ENCODE data around the gene APOL2.
A peak's percentile ranks its signal among the peaks of the same experiment; 100 is the strongest.
"Not testable (repeated sequence)": the region's sequence is repeated elsewhere in the genome, so short reads cannot be mapped to it uniquely, and the experiment has no call there.

The APOL2 gene

GRCh38 chr22:36193577-36193976 is 45.8 kb downstream of the APOL2 start:
- no peak for DNase-seq (ENCODE audit: low spot score in 2 of 2)
- Mint-ChIP-seq H3K9me3 (no peaks in the 10 kb centered on the region), H3K36me3 (peaks cover 5% of the 10 kb centered on the region), H3K4me1 (peaks cover 27% of the 10 kb centered on the region), H3K4me3 (no peak overlapping the region), H3K27ac (peak overlapping the region; percentile 54)
- ATAC-seq, result no peak

- Mint-ChIP-seq H3K27ac (peak overlapping the region; percentile 54), H3K4me1 (peaks cover 23% of the 10 kb centered on the region), H3K9me3 (no peaks in the 10 kb centered on the region), H3K36me3 (peaks cover 1% of the 10 kb centered on the region), H3K4me3 (no peak overlapping the region)
- DNase-seq (ENCODE audit: low spot score in 2 of 2) (no peak), ATAC-seq (no peak)
Measured at GRCh38 chr22:36193171-36193570, 46.2 kb downstream of the APOL2 start.

DNA sequence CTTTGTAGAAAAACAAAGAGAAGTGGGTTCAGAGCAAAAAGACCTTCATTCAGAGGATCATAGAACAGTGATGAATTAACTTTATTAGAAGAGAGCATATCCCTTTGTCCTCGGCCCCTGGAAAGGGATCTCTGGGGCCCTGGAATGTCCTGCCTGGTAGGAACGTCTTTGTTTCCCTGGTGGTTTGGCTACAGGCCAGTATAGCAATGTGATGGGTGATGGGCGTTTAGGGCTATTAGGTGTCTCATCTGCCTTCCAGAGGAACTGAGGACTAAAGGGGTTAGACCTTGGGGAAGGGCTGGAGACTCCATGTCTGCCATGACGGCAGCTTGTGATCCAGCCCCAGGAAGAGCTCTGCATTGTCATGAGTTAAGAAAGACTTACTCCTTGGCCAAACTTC is 46.8 kb downstream of the APOL2 start:
- ATAC-seq, result no peak
- Mint-ChIP-seq H3K9me3 (no peaks in the 10 kb centered on the region), H3K27ac (no peak overlapping the region)

GRCh38 chr22:36191106-36191836 is 48.1 kb downstream of the APOL2 start:
- Mint-ChIP-seq H3K4me3 (no peak overlapping the region), H3K9me3 (no peaks in the 10 kb centered on the region), H3K27ac (no peak overlapping the region), H3K4me1 (peaks cover 9% of the 10 kb centered on the region), H3K36me3 (no peaks in the 10 kb centered on the region)
- DNase-seq (ENCODE audit: low spot score in 2 of 2) (no peak), ATAC-seq (no peak)

More for the DNA sequence above, 46.8 kb downstream of the APOL2 start:
- no peak for DNase-seq (ENCODE audit: low spot score in 2 of 2)
- Mint-ChIP-seq H3K4me1 (peaks cover 16% of the 10 kb centered on the region), H3K4me3 (no peak overlapping the region), H3K36me3 (no peaks in the 10 kb centered on the region)

DNA sequence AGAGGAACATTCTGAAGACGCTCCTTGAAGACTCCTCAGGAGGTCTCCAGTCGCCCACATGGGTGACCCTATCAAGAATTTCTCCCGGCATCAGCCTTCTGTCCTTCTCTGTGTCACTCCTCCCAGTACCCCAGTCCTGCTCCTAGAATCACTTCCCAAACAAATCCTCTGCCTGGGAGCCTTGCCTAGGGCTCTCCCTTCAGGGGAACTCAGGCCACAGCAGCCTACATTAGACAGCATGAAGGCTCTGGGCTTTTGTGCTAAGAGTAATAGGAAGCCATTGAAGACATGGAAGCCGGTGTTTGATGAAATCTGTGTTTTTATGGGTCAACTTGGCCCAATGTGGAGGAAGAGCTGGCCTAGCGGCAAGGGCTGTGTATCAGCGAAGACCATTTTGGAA is 51.5 kb downstream of the APOL2 start:
- DNase-seq (ENCODE audit: low spot score in 2 of 2); H3K27ac Mint-ChIP-seq; ATAC-seq; H3K4me1 Mint-ChIP-seq; H3K9me3 Mint-ChIP-seq; H3K36me3 Mint-ChIP-seq; H3K4me3 Mint-ChIP-seq: not testable (repeated sequence)

GRCh38 chr22:36185828-36186624 is 53.3 kb downstream of the APOL2 start:
- H3K27ac Mint-ChIP-seq, result no peak overlapping the region

DNA sequence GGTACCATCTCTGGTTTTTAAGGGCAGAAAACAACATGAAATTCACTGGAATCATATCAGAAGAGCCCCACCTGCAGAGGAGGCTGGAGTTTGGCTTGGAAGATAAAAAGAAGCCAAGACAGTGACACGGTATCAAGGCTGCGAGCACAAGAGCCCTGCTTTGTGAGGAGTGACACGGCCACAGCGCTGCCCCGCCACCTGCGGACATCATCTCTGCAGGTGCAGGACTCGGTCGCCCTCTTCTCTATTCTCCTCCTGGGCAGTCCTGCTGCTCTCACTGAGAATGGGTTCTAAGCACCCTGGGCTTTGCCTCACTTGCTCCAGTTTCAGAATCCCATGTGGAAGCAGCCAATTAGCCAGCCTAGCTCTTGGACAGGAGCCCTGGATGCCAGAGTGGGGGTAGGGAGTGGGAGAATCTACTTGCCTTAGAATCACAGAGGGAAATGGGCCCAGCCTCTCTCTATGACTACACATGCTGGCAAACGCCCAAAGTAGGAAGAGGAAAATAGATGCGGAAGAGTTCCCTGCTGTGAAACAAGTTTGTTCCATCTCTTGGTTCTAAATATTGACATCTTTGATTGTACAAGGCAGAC is 54.8 kb downstream of the APOL2 start:
- Mint-ChIP-seq H3K9me3 (no peaks in the 10 kb centered on the region), H3K36me3 (no peaks in the 10 kb centered on the region), H3K4me1 (no peaks in the 10 kb centered on the region), H3K4me3 (no peak overlapping the region), H3K27ac (peak overlapping the region; percentile 54)
- DNase-seq (ENCODE audit: low spot score in 2 of 2) (no peak), ATAC-seq (no peak)

More at GRCh38 chr22:36185828-36186624, 53.3 kb downstream of the APOL2 start:
- ATAC-seq, result no peak
- H3K9me3 Mint-ChIP-seq, result no peaks in the 10 kb centered on the region
- no peak overlapping the region for H3K4me3 Mint-ChIP-seq
- no peak for DNase-seq (ENCODE audit: low spot score in 2 of 2)
- no peaks in the 10 kb centered on the region for H3K36me3 Mint-ChIP-seq
- no peaks in the 10 kb centered on the region for H3K4me1 Mint-ChIP-seq

- Mint-ChIP-seq H3K9me3 (no peaks in the 10 kb centered on the region), H3K4me1 (no peaks in the 10 kb centered on the region), H3K4me3 (no peak overlapping the region), H3K27ac (no peak overlapping the region), H3K36me3 (no peaks in the 10 kb centered on the region)
- ATAC-seq (no peak), DNase-seq (ENCODE audit: low spot score in 2 of 2) (no peak)
Measured at GRCh38 chr22:36183446-36183845, 55.9 kb downstream of the APOL2 start.

GRCh38 chr22:36182857-36183256 is 56.5 kb downstream of the APOL2 start:
- ATAC-seq (no peak), DNase-seq (ENCODE audit: low spot score in 2 of 2) (no peak)
- Mint-ChIP-seq H3K4me3 (no peak overlapping the region), H3K9me3 (no peaks in the 10 kb centered on the region), H3K36me3 (no peaks in the 10 kb centered on the region), H3K27ac (no peak overlapping the region), H3K4me1 (no peaks in the 10 kb centered on the region)

GRCh38 chr22:36182056-36182455 is 57.3 kb downstream of the APOL2 start:
- ATAC-seq (no peak), DNase-seq (ENCODE audit: low spot score in 2 of 2) (no peak)
- no peak overlapping the region for H3K27ac Mint-ChIP-seq
- H3K9me3 Mint-ChIP-seq, result no peaks in the 10 kb centered on the region
- H3K4me3 Mint-ChIP-seq, result no peak overlapping the region
- H3K4me1 Mint-ChIP-seq, result no peaks in the 10 kb centered on the region
- no peaks in the 10 kb centered on the region for H3K36me3 Mint-ChIP-seq

GRCh38 chr22:36180928-36181327 is 58.4 kb downstream of the APOL2 start:
- H3K27ac Mint-ChIP-seq, result no peak overlapping the region
- ATAC-seq, result no peak
- no peaks in the 10 kb centered on the region for H3K4me1 Mint-ChIP-seq
- DNase-seq (ENCODE audit: low spot score in 2 of 2), result no peak
- H3K9me3 Mint-ChIP-seq, result no peaks in the 10 kb centered on the region
- H3K36me3 Mint-ChIP-seq, result no peaks in the 10 kb centered on the region
- H3K4me3 Mint-ChIP-seq, result no peak overlapping the region

- Mint-ChIP-seq H3K9me3 (no peaks in the 10 kb centered on the region), H3K4me3 (no peak overlapping the region), H3K4me1 (no peaks in the 10 kb centered on the region), H3K36me3 (no peaks in the 10 kb centered on the region), H3K27ac (no peak overlapping the region)
- DNase-seq (ENCODE audit: low spot score in 2 of 2) (peak; percentile 88 to 93), ATAC-seq (peak; percentile 95)
Measured at GRCh38 chr22:36180038-36180880, 59.1 kb downstream of the APOL2 start.

DNA sequence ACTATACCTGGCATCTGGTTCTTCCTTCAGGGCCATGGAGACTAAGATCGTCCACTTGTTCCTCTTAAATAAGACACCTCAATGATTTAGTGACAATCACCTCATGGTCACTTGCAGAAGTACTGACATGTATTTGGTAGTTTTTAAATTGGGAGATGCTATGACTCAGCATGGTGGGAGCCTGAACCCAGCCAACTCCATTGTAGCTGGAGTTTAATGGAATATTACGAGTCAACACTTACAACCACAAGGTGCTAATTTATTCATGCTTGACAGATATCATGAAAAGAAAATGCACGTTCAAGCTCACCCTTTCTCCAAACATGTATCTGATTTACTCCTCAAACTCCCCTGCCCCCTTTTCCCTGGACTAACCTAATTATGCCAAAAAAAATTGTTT is 62.2 kb downstream of the APOL2 start:
- Mint-ChIP-seq H3K4me3 (no peak overlapping the region), H3K27ac (no peak overlapping the region), H3K36me3 (no peaks in the 10 kb centered on the region), H3K4me1 (no peaks in the 10 kb centered on the region), H3K9me3 (no peaks in the 10 kb centered on the region)
- DNase-seq (ENCODE audit: low spot score in 2 of 2) (no peak), ATAC-seq (peak; percentile 57)

All from stimulated activated effector memory CD8-positive, alpha-beta T cell treated with anti-CD3 and anti-CD28 coated beads, Interleukin-12 subunit alpha, Interleukin-12 subunit beta, amount 100 ng/mL, for 72 hours (primary cell).